ENCODE results near the gene XAGE1B. TPM values are rescaled to one million over a fixed set of nuclear protein-coding genes. Genes with fewer than 3 reads are reported as not detected.
"Not testable (repeated sequence)": the region's sequence is repeated elsewhere in the genome, so short reads cannot be mapped to it uniquely, and the experiment has no call there.

XAGE1B gene
- polyA plus RNA-seq, 2 of the 4 experiments (the other 2 are of a cell fraction), result 54.6 to 179 TPM

GRCh38 chrX:52544147-52544840 is 27.4 kb upstream of the XAGE1B start:
- CTCF ChIA-PET, result interaction anchor here (1.1 kb wide), 1 partner anchor 9 kb away, joined by 3 read pairs; no protein-coding TSS in a partner anchor
- H3K4me2 ChIP-seq, result no peak overlapping the region
- DNase-seq (ENCODE audit: low read depth in 1 of 2, low spot score in 1 of 2) (no peak), ATAC-seq (no peak), FAIRE-seq (no peak)
- TF ChIP-seq PHF8 (IDR thresholded peaks at IDR 0.05; ENCODE audit: borderline replicate concordance, low read depth), result no peak
- TF ChIP-seq MAX (IDR thresholded peaks at IDR 0.05), result no peak
- no peak for TF ChIP-seq CHD2 (IDR thresholded peaks at IDR 0.05; ENCODE audit: low read length, partially characterized antibody)
- TF ChIP-seq MAFK (IDR thresholded peaks at IDR 0.05; ENCODE audit: partially characterized antibody), result no peak
- no peak for TF ChIP-seq CHD4 (IDR thresholded peaks at IDR 0.05; ENCODE audit: borderline replicate concordance)
- no peak for TF ChIP-seq ZNF302 (CRISPR knock-in tag; IDR thresholded peaks at IDR 0.05)
- TF ChIP-seq POLR2A (IDR thresholded peaks at IDR 0.05; ENCODE audit: low read length), result no peak
- TF ChIP-seq RAD21 (conservative IDR thresholded peaks at IDR 0.05 in 1 of 2, IDR thresholded peaks at IDR 0.05 in 1 of 2), result no peak
- TF ChIP-seq RCOR1 (IDR thresholded peaks at IDR 0.05; ENCODE audit: low read depth, low read length), result no peak
- TF ChIP-seq GATA3 (IDR thresholded peaks at IDR 0.05; ENCODE audit: borderline replicate concordance), result no peak
- no peak for TF ChIP-seq FOSL2 (IDR thresholded peaks at IDR 0.05)
- TF ChIP-seq FOSL2 (CRISPR knock-in tag; IDR thresholded peaks at IDR 0.05), result no peak
- TF ChIP-seq NR3C1 (IDR thresholded peaks at IDR 0.05), result no peak
- TF ChIP-seq JUNB (IDR thresholded peaks at IDR 0.05), result no peak
- TF ChIP-seq FOSB (CRISPR knock-in tag; IDR thresholded peaks at IDR 0.05), result no peak
- TF ChIP-seq RARB (CRISPR knock-in tag; IDR thresholded peaks at IDR 0.05), result no peak
- TF ChIP-seq SREBF2 (IDR thresholded peaks at IDR 0.05), result no peak
- H3K27ac ChIP-seq, result no peak overlapping the region
- H3K4me1 ChIP-seq, result no peaks in the 10 kb centered on the region
- H3K9me3 ChIP-seq, result no peaks in the 10 kb centered on the region
- H3K4me3 ChIP-seq, result no peak overlapping the region
- 60% methylated on average over 20 of the region's 21 CpGs for WGBS (ENCODE audit: missing lambda C conversion rate)
- POLR2A ChIA-PET, result no interaction called here

- ATAC-seq (no peak), FAIRE-seq (no peak)
- H3K9me3 ChIP-seq, result no peaks in the 10 kb centered on the region
Observed at GRCh38 chrX:52542311-52542710, 25.4 kb upstream of the XAGE1B start.

GRCh38 chrX:52541051-52541450 is 24.2 kb upstream of the XAGE1B start:
- H3K9me3 ChIP-seq; H3K4me1 ChIP-seq; POLR2A ChIA-PET; CTCF ChIA-PET; H3K27ac ChIP-seq; FAIRE-seq; H3K4me3 ChIP-seq; H3K4me2 ChIP-seq; ATAC-seq; DNase-seq (ENCODE audit: low read depth in 1 of 2, low spot score in 1 of 2): not testable (repeated sequence)
- 2% methylated on average over 4 of the region's 4 CpGs for WGBS (ENCODE audit: missing lambda C conversion rate)

More at GRCh38 chrX:52542311-52542710, 25.4 kb upstream of the XAGE1B start:
- no peak for DNase-seq (ENCODE audit: low read depth in 1 of 2, low spot score in 1 of 2)
- ChIA-PET CTCF (no interaction called here), POLR2A (no interaction called here)
- Histone ChIP-seq H3K4me2 (no peak overlapping the region), H3K27ac (no peak overlapping the region), H3K4me3 (no peak overlapping the region), H3K4me1 (no peaks in the 10 kb centered on the region)
- no peak for TF ChIP-seq EHMT2 (IDR thresholded peaks at IDR 0.05; ENCODE audit: low read depth)
- WGBS (ENCODE audit: missing lambda C conversion rate), result 24% methylated on average over 6 of the region's 6 CpGs

GRCh38 chrX:52516110-52516986 is 515 bp downstream of the XAGE1B start:
- H3K4me2 ChIP-seq; H3K4me3 ChIP-seq; H3K27ac ChIP-seq; POLR2A ChIA-PET; FAIRE-seq; CTCF ChIA-PET; DNase-seq (ENCODE audit: low read depth in 1 of 2, low spot score in 1 of 2); H3K4me1 ChIP-seq; H3K9me3 ChIP-seq: not testable (repeated sequence)
- WGBS (ENCODE audit: missing lambda C conversion rate), result no CpG with 5 or more reads among the region's 27 CpGs
- ATAC-seq, result peak; percentile 77 to 80

GRCh38 chrX:52511126-52511525 is 5.7 kb downstream of the XAGE1B start:
- H3K27ac ChIP-seq; CTCF ChIA-PET; FAIRE-seq; H3K4me2 ChIP-seq; H3K9me3 ChIP-seq; H3K4me3 ChIP-seq; DNase-seq (ENCODE audit: low read depth in 1 of 2, low spot score in 1 of 2); POLR2A ChIA-PET; H3K4me1 ChIP-seq: not testable (repeated sequence)
- ATAC-seq, result 0 out of 6 replicates have a peak, but pooled peaks of 1 of the 2 experiments have one; percentile 39
- no CpG with 5 or more reads among the region's 6 CpGs for WGBS (ENCODE audit: missing lambda C conversion rate)

Data from A549 (cell line).